SW 1271 (cell line): Measurements from ENCODE around the gene COLEC12.
A peak's percentile ranks its signal among the peaks of the same experiment; 100 is the strongest.

Experiments
- DNase-seq, 2 experiments: peaks; one replicate each; lab custom pipeline; 2025; lab: John Stamatoyannopoulos, UW

The COLEC12 gene

DNA sequence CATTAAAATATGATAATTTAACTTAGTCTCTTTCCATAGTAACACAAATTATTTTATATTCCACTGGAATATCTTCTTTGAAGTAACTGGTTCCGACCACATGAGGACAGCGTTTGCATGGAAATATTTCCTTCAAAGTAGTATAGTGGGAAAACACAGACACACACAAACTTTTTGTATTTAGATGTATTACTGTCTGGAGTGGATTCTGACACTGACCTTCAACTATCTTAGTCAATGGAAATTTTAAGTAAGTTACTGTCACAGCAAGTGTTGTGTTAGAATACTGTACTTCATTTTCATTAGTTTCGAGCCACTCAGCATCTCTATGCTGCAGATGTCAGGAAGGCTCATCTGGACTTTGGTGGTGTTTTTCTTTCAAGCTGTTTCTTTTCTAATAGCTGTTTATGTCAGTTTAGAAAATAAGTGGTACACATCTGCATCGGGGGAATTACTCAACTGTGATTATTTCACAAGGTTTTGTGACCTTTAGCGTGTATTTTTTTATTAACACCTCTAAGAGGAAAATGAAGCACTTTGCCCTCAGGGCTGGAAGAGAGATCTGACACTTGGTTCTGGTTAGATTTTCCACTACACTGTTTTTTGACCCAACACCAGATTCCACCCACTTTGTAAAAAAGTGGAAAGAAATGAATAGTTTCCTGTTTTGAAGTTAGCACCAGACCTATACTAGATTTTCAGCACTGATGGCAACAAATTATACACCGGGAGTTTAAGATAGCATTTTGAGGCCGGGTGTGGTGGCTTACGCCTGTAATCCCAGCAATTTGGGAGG lies 213.8 kb downstream of the COLEC12 start:
- peak in 1 of 2 experiments; percentile 4 for DNase-seq

DNA sequence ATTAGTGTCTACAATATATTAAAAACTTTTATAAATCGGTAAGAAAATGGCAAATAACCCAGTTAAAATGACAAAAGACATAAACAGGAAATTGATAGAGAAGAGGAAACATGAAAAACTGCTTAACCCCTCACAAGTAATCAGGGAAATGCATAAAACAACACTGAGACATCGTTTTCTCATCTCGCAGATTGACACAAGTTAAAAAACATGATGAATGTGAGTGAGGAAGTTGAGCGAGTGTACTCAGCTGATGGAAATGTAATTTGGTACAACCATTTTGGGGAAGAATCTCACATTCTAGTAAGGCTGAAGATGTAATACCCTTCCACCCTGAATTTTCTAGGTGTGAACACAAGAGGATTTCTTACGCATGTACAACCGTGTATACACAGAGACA lies 214.7 kb downstream of the COLEC12 start:
- no peak for DNase-seq

DNA sequence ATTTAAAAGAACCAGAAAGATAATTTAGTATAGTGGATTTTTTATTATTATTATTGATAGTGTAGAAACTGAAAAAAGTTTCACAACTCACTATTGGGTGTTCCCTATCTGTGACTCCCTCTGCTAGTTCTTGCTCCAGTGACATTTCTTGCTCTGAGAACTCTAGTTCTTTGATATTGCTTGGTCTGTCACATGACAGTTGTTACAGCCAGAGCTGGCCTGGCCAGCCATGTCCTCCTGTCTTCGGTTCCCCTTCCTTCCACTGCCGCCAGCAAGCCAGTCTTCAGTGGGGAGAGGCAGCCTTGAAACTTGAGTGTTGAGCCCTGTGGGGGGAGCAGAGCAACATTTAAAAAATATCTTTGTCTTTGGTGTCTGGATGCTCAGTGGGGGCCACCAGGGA lies 225.0 kb downstream of the COLEC12 start:
- no peak for DNase-seq

DNA sequence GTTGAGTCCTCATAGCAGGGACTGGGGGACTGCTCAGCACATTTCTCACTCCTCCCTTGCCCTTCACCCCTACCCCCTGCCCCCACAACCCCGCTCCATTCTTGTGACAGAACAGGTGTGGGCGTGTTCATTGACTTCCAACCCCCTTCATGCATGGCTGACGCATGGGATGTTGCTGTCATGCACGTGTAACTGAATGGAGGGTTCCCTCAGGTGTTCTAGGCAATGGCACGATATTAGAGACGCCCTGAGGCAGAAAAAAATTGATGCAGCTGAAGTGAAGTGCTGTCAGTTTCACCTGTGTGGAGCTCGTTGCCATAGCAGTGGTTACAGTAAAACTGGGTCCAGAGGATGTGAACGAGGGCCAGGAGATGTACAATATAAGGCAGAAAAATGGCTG lies 226.2 kb downstream of the COLEC12 start:
- DNase-seq: no peak

DNA sequence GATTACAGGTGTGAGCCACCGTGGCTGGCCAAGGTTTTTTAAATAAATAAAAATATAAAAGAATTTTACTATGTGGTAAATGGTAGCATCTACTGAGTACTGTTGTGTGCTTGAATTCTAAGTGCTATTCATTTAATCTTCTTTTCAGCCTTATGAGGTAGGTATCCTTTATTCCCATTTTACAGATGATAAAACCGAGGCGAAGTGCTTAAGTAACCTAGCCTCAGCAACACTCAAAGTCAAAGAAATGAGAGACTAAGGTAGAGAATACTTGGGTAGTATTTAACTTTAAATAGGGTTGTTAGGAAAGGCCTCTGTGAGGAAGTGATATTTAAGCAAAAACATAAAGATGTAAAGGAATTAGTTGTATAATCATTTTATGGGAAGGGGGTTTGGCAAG lies 227.0 kb downstream of the COLEC12 start:
- DNase-seq: no peak

DNA sequence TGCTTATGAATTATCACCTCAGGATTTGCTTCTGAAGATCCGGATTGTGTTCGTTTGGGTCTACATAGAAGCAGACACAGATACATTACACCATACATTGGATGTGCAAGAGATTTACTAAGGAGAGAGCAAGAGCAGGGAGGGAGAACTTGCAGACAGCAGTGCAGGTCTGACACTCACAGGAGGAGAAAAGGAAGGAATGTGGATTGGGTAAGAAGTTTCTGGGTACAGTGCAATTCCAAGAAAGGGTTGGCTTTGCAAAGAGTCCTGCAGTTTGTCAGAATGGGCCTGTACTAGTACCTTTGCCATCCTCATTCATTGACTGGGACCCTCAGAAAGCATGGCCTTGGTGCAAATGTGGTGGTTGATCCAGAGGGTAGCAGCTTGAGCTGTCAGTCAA lies 227.9 kb downstream of the COLEC12 start:
- DNase-seq: no peak

DNA sequence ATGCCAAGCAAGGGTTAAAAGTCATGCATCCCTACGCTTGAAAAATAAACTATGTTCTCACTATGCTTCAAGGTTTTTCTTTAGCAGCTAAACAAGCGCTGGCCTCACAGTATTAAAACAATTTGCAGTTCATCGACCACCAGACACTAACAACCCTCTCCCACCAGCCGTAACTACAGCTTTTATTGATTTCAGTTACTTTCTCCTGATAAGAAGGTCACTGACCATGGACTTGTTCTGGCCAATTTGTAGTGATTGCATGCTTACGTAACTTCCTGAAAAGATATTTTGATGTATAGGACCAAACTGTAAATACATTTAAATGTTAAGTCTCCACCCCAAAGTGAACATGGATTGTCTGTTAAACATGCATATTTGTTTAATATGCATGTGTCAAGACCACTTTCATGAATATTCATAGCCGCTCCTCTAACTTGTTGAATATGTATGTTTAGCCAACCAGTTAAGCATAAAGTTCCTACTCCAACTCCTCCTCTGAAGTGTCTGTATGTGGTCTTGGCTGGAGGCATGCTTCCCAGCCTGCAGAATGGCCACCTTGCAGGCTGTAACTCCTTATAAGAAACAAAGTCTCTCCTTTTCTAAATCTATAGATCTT lies 230.9 kb downstream of the COLEC12 start:
- DNase-seq: no peak

DNA sequence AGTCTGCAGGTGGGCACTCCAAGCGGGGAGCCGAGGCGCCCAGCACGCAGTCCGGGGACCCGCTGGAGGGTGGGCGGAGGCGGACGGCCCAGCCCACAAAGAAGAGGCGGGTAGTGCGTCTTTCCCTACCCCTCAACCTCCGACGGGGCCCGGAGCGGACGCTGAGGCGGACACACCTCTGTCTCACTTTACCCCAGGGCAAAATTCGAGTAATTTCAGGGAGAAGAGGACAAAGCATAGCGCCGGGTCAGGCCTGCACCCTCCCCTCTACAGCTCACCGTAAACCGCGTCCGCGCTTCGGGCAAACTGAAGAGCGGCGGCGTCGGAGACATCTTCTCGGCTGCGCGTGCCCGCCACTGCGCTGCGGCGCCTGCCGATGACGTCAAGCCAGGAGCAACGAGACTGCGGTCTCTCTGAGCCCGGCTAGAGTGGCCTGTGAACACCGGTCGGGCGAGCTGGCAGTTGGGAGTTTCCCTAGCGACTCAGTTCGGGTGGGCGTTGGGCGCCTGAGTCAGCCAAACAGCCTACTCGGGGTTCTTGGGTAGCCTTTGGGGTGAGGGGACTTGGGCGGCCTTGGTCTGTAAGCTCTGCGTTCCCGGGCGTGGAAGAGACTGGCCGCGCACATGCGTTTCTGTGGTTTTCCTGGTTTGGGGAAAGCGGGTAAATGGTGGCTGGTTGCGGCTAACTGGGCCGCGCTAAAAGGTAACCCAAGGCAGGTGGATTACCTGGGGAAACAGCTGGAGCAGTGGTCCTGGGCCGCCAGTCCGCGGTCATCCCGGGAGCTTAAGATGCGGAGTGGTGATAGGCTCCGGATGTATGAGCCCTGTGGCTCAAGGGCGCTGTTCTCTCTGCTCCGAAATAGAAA lies 232.6 kb downstream of the COLEC12 start, which contains the start of gene THOC1:
THOC1 (minus strand) TSS at position 360 of the 865 bp plus-strand sequence; CDS start at position 332, 28 bp downstream.
- peak; percentile 68 to 73 for DNase-seq

DNA sequence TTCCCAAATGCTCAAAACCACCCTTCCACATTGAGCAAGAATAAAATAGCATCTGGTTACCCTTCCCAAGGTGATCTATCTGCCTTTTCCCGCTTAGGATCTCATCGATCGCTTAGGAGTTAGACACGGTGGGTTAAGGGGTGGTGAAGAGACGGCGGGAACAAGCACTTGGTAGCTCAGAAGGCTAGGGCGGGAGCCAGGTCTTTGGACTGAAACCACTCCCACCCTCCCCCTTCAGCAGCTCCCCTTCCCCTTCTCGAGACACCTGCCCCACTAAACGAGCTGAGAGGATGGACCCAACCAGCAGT lies 233.2 kb downstream of the COLEC12 start:
- DNase-seq: peak in 1 of 2 experiments; percentile 30
